HG03457 (cell line): ENCODE data around the gene DNAH1.

Experiments
- ATAC-seq: cut with Tn5 transposase; IDR thresholded peaks from one replicate; pipeline ENCODE4 v1.9.1; 2021; ENCODE audit warnings: moderate number of reproducible peaks; ENCODE audit not compliant: unreplicated experiment

Gene DNAH1

DNA sequence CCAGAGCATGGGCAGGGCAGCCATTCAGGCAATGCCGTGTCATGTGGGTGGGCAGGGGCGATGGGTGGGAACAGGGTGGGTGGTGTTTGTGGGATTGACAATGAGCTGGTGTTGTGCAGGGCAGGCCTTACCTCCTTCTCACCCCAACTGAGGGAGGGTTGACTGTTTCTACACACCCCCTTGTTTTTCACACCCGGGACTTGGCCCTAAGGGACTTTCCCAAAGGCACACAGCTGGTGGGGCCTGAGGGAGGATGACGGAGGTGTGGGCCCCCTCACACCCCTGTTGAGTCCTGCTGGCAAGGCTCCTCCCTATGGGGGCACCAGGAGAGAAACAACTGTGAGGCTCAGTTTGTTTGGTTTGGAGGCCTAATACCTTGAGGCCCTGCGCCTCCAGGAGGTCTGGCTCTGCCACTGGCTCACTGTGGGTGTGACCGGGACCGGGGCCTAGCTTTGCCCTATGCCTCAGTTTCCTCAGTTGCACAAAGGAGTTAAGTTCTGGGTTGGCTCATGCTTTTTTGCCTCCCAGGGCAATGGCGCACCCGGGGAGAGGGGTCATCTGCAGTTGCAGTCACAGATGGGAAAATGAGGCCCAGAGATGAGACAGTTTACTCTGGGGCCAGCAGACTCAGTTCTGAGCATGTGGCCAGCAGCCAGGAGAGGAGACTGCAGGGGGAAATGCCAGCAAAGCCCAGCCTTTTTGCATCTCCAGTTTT lies 5.1 kb upstream of the DNAH1 start:
- no peak for ATAC-seq

DNA sequence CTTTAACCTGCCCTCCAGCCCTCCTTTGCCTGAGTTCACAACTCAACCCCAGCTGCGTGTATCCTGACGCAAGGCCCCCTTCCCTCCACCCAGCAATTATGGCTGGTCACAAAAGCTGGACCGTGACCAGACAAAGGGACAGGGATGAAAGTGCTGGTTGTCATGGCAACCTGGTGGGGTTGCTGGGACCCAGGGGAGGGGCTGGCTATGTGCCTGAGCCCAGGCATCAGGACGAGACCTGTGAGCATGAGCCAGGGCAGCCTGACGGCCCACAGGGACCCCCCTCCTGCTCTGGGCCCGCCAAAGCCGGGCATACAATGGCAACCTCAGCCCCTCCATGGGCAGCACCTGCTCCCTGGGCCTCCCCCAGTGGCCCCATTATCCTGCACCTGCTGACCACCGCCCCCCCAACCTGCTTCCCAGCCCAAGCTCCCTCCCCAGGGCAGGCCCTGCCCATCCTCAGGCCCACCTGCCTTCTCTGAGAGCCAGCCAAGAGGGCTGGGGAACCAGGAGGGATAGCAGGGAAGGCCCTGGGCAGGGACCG lies 4.5 kb upstream of the DNAH1 start:
- ATAC-seq = no peak

DNA sequence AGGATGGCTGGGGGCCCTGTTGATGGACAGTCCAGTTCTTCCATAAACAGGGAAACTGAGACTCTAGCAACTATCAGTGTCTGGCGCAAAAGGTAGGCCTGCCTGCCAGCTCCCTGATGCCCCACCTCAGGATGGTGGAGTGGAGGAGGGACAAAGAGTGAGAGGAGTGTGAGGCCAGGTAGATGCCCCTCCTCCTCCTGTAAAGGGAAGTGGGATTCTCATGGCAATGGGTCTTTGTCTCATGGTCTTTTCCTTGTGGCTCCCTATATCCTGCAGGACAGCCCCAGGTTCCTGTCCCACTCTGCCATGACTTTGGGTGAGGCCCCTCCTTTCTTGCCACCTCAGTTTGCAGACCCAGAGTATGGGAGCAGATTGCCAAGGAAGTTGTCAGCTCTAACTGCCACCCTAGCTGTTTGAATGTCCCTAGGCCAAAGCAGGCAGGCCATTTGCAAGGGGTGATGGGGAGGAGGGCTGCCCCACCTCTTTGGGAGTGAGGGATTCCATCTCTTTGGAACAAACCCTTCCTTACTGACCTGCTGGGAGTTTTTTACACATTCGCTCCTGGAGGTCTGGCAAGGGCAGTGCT lies 2.8 kb upstream of the DNAH1 start:
- no peak for ATAC-seq

DNA sequence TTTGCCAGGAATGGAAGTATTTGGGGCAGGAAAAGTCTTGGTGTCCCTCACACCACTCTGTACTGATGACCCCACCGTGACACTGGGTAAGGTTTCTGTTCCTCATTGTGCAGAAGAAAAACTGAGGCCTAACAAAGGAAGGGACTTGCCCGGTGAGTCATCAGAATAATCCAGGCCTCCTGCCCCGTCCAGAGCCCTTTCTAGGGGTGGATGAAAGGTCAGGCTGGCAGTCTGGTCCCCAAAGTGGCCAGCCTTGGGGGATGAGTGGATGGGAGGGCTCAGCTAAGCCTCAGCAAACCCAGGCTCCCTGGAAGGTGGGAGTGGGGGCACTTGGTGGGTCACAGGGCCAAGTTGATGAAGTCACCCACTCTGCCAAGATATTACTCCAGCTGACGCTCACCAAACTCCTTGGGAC lies 2.3 kb upstream of the DNAH1 start:
- peak; percentile 81 for ATAC-seq

DNA sequence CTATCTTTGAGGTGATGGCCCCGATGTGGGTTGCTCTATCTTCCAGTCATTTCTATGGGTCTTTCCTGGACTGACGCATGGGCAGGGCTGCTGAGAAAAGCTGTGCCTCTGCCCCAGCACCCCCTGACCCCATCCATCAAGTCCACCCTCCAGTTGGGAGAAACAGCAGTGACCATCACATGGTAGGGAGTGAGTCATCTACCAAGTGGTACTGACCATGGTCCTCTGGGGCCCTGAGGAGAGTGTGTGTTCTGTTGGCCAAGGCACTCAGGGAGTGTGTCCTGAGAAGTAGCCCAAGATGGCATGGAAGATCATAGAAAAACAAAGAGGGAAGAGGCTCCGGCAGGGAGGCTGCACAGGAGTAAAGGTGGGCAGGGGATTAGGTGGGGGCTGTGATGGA lies 1.6 kb upstream of the DNAH1 start:
- no peak for ATAC-seq

DNA sequence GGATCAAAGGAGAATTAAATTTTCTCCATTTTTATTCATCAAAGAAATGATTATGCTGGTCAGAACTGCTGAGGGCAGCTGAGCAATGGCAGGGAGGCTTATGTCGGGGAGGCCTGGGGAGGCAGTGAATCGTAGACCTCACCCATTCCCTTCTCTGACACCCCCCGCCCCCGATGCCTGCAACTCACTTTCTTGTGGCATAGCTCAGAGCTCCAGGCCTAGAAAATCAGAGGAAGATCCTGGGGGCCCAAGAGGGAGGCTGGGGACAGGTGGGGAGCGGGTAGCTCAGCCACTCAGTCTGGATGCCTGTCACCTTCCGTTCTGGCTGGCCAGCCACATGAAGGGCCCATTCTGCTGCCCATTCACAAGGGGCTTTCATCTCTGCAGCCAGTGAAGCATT lies 1.1 kb upstream of the DNAH1 start:
- ATAC-seq = no peak

DNA sequence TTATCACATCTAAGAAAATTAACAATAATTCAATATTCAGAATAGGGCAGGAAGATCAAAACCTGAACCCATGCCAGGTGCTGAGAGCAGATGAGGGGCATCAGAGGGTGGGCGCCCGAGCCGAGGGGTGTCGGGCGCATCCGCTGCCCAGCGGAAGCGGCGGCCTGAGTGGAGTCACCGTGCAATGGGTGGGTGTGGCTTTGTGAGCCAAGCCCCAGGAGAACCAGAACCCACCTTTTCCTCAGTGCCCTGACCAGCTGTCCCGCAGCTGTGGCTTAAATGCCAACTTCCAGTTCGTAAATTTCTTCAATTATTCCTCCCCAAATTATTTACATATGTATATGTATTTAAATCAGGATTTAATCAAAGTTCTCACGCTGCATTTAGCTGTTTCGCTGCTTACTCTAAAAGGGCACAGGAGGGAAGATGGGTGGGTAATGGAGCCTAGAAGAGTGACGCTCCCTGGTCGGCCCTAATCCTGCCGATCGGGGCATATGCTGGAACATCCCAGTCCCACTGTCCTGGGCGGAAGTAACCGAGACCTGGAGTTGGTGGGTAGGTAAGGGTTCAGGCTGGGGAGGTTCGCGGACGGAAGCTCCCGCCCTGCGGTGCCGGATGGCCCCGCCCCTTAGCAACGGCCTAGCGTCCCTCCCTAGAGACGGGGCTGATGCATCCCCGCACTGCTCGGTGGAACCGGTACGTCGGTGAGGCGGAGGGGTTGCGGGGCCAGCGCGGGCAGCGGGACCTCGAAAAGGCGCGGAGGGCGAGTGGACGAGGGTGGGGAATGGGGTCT lies 1.3 kb downstream of the DNAH1 start:
- no peak for ATAC-seq

DNA sequence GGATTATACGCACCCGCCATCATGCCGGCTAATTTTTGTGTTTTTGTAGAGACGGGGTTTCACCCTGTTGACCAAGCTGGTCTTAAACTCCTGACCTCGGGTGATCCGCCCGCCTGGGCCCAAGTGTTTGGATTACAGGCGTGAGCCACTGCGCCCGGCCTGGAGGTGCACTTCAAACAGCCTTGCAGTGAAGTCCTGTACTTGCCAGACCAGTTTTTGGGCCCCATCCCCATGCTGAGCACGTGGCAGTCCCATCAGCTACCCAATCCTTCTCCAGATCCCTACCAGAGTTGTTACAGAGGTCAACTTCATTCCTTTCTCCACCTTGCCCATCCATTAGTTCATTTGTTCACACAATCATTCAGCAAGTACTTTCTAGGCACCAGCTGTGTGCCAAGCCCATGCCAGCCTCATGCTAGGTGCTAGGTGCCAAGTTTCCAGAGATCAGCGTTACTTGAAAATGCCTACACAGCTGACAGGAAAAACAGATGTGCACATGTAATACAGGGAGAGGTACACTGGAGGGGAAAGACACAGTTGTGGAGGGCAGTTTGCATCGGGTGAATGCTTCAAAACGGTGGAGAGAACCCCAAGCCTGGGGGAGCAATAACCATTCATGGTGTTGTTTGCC lies 2.2 kb downstream of the DNAH1 start:
- no peak for ATAC-seq

DNA sequence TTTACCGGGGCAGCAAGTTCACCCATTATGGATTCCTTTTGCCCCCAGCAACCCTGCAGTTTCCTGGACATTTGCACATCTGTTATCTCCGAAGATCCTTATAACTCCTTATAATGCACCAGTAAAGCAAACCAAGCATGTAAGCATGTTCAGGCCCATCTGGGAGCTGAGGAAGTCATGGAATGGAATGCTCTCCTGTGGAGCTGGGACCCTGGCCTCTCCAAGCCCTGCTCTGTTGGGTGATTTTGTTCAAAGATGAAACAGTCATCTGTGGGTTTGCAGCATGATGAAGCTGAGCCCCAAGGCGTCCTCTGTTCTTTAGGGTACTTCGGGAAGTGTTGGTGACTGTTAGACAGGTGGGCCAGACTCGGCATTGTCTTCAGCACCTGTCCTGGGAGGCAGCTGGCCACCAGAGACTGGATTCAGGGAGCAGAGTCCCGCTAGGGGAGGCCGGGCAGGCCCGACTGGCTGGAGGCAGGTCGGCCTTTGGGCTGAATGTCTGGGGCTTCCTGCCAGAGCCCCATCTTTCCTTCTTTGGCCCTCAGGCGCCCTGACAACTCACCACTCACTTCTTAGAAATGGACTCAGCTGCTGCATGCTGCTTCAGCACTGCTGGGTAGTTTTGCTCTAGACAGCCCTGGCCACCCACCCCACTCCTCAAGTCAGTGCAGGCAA lies 3.9 kb downstream of the DNAH1 start:
- no peak for ATAC-seq

DNA sequence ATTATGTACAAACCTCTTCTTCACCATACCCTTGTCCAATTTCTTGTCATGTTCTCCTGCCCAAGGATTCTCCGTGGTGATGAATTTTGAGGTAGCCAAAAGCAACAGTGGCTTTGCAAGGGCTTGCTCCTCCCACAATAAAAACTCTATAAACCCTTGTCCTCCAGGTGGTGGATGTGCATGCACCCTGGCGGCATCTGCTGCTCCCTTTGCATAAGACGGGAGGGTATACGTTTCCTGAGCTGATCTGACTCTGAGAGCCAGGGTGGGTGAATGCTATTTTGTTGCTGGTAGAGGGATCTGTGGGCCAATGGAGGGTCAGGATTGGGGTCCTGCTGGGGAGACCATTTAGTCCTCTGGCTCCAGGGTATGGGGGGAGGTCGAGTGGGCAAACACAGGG lies 5.4 kb downstream of the DNAH1 start:
- no peak for ATAC-seq

DNA sequence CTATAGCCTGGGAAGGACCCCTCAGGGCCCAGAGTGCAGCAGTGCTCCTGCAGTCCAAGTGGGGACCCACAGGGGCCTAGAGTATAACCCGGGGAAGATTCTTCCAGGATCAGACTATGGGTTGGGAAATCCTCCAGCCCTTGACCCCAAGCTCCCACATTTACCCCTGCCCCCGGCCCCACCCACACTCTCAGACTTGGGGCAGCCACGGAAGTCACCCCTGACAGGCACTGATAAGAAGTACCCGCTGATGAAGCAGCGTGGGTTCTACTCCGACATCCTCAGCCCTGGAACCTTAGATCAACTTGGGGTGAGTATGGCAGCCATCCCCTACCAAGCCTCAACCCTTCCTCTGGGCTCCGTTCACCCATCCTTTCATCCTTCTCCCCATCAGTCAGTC lies 6.3 kb downstream of the DNAH1 start:
- no peak for ATAC-seq

DNA sequence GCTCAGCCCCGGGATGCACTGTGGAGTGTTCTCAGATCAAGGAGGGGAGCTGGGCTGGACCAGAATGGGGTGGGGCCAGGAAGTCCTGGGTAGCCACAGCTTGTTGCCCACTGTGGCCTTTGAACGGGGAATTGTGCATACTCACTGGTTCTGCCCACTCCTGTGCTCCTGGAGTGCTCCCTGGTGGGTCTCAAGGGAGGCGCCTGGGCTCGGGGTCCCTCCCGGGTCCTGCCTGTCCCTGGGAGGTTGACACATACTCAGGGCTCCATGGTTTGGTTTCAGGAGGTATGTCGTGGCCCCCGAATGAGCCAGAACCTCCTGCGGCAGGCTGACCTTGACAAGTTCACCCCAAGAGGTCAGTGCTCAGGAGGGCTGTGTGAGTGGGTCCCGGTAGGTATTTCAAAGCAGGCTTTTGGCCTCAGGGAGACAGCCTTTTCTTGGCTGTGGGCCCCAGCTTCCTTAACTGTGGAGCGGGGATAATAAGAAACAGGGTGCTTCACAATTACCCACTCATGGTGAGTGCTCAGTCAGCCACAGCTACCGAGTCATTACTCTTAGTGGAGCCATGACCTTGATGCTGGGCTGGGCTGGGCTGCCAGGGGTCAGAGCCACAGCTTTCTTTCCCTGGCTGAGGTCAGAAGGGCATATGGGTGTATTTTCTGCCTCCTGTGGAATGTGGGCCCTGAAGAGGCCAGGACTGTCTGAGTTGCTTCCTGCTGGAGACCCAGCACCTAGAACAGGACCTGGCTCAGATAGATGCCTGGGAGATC lies 7.6 kb downstream of the DNAH1 start:
- ATAC-seq = no peak

DNA sequence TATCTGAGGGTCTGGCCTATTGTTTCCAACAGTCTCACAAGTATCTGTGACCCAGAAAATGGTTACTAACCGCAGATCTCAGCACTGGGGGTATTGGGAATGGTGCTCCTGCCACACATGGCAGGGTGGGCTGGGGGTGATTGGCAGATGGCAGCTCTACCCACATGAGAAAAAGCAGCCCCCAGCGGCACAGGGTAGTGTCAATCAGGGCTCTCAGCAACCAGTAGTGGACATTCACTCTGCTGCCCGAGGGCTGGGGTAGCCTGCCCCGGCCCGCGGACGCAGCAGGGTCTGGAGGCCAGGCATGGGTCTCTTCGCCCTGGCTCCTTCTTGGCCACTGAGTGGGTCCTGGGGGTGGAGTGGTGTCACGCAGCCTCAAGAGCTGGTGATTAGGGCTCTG lies 8.6 kb downstream of the DNAH1 start:
- no peak for ATAC-seq

DNA sequence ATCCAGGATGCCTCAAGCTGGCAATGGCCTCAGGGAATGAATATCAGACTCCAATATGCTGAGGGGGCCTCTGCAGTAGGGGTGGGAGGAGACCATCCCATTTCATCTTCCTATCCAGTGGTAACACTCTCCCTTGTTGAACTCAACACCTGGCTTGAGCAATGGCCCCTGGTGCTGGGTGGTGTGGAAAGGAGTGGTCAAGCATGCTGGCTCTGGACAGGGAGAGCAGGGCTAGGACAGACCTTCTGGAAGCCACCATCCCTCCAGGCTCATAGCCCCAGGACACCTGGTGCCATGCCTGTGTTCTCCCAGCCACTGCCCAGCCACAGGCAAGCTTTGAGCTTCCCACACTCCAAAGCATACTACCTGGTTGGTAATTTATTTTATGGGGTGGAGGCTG lies 9.6 kb downstream of the DNAH1 start:
- ATAC-seq = no peak

DNA sequence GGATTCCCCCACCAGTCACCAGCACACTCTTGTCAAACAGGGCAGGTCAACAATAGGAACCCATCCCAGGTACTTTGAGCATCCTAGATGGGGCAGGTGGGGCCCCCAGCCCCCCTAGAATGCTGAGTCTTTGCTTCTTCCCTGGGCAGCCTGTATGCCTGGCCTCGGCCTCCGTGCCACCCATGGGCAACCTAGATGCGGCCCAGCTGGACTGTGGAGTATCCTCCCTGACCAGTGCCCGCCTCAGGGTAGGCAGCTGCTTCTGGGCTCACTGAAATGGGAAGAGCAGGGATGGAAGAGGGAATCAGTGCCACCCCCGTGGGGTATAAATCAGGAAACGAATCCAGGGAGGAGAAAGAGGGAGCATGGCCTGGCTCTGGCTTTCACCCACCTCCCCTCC lies 10.9 kb downstream of the DNAH1 start:
- ATAC-seq = no peak

DNA sequence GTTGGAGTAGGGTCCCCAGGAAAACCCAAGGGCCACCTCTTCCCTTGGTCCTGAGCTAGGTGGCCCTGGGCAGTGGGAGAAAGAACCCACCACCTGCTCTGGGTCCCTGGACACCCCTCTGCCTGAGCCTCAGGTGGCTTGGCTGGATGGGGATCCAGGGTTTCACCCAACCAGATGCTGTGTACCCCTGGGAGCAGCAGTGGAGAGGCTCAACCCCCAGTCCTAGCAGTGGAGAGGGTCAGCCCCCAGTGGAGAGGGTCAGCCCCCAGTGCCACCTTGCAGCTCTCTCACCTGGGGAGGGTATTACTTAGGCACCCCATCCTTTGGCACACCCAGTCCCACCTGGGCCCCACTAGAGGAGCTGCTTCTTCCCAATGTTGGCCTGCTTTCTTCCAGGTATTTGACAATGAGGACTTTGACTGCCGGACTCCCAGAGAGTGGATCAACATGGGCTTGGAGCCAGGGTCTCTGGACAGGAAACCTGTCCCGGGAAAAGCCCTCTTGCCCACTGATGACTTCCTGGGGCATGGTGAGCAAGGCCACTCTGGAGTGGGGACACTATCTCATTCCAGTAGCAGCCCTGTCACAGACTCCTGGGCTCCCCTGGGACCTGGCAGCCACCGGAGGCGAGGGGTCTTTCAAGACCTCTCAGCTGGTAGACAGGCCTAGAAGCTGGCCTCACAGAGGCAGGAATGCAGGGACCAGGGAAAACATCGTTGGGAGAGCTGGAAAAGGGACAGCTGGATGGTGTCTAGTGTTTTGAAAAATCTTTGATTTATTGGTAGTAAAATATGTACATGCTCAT lies 11.6 kb downstream of the DNAH1 start:
- no peak for ATAC-seq

DNA sequence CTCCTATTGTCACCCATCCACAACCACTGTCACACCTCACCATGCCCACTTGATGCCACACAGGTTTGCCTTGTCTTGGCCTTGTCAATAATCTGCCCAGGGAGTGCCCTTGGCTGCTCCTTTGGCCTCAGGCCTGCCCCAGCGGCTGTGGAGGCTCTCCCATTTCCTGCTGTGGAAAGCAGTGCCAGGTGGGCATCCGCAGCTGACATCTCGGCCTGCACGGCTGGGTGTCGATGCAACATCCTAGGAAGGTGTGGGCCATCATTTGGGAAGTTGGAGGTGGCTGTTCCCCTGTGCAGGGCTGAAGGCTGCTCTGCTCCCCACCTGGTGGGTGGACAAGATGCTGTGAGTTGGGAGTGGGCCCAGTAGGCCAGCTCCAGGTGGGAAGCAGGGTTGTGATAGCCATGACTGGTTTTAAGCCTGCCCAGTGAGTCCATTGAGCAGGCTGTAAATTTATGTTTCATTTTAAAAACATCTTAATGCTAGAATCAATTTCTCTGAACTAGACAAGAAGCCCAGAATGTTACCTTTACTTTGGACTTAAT lies 12.5 kb downstream of the DNAH1 start:
- ATAC-seq = no peak

DNA sequence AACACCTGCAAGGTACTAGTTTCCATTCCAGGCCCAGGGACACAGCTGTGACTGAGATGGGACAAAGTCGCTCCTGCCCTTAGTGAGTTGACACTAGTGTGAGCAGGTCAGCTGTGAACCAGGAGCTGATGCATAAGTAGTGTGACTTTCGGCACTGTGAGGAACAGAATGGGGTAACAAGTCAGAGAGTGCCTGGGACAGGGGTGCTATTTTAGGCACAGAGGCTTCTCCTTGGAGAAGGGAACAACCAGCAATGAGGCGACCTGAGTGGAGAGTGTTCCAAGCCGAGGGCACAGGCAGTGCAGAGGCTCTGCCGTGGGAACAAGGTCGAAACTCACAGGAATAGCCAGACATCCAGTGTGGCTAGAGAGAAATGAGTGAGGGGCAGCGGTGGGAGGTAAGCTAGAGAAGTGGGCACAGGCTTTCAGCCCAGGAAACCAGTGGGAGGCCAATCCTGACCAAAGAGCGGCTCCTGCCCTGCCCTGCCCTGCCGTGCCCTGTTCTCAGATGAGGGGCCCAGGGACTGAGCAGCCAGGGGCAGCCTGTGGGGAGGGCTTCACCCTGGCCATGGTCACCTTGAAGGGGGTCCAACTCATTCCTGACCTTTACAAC lies 14.2 kb downstream of the DNAH1 start:
- ATAC-seq = no peak

DNA sequence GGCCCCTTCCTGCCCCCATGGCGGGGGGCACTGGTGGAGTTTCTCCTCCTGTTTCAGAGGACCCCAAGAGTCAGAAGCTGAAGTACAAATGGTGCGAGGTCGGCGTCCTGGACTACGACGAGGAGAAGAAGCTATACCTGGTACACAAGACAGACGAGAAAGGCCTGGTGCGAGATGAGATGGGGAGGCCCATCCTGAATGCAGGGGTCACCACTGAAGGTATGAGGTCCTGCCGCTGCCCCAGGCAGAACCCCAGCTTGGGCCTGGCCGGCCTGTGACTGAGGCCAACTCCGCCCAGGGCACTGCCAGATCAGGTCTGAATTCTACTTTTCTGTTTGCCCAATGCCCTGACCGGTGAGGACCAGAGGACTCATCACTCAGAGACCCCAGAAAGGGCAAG lies 15.0 kb downstream of the DNAH1 start:
- no peak for ATAC-seq
